ENCODE measurements around the gene GREM2. TPM values are rescaled to one million over a fixed set of nuclear protein-coding genes. Genes with fewer than 3 reads are reported as not detected.

GREM2 gene
- total RNA-seq = 1.2 TPM

DNA sequence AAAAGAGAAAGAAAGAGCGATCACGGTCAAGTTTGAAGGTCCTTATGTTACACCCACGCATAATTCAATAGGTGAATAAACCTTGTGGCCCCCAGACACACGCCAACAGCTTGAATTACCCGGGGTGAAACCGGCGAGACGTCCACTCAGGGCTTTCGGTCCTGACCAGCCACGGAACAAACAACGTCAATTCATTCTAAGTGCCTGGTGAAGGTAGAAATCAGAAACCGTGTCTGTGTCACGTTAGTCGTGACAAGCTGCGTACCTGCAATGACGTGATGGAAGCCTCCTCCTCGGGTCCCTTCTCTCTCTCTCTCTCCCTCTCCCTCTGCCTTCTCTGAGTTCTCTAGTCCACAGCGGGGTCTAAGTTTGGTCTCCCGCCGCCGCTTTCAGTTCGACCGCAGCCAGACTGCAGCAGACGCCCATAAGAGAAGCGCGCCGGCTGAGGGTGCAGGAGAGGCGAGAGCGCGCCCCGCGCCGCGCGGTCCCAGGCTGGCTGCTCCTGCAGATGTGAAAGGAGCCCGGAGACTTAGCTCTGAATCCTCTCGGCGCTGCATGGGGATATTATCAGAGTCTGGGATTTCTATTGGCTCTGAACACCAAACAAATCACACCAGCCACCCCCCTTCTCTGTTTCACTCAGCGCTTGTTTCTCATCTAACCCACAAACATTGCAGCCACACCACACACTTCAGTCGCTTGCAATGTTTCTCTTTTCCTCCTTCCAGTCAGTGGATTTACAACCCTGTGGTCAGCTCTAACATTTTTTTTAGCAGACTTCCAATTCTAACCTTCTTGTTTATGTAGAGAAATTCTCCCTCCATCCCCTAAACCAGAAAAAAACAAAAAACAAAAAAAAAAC is at the start of gene GREM2:
Gene GREM2, minus strand, starts transcription at position 537 of the 862 bp plus-strand sequence. CDS start 118,680 bp downstream, outside the sequence.
- intact Hi-C loops (cut with DNase I) = no loop called here
- H3K4me3 ChIP-seq = peak within 1 kb of the TSS; percentile 38 to 43
- no peaks in the 10 kb centered on the region for H3K36me3 ChIP-seq
- TF ChIP-seq POLR2A (IDR thresholded peaks at IDR 0.05) = no peak
- no peak for TF ChIP-seq POLR2AphosphoS5 (IDR thresholded peaks at IDR 0.05; ENCODE audit: insufficient read depth in 1 of 2, low read depth in 1 of 2)
- TF ChIP-seq, protein P1, sequence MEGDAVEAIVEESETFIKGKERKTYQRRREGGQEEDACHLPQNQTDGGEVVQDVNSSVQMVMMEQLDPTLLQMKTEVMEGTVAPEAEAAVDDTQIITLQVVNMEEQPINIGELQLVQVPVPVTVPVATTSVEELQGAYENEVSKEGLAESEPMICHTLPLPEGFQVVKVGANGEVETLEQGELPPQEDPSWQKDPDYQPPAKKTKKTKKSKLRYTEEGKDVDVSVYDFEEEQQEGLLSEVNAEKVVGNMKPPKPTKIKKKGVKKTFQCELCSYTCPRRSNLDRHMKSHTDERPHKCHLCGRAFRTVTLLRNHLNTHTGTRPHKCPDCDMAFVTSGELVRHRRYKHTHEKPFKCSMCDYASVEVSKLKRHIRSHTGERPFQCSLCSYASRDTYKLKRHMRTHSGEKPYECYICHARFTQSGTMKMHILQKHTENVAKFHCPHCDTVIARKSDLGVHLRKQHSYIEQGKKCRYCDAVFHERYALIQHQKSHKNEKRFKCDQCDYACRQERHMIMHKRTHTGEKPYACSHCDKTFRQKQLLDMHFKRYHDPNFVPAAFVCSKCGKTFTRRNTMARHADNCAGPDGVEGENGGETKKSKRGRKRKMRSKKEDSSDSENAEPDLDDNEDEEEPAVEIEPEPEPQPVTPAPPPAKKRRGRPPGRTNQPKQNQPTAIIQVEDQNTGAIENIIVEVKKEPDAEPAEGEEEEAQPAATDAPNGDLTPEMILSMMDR (IDR thresholded peaks at IDR 0.05) = no peak
- H3K9me3 ChIP-seq = no peaks in the 10 kb centered on the region
- H3K27me3 ChIP-seq = no peaks in the 10 kb centered on the region
- DNase-seq (ENCODE audit: extremely low spot score in 2 of 2) = no peak
- no peaks in the 10 kb centered on the region for H3K4me1 ChIP-seq
- H3K27ac ChIP-seq = no peak within 1 kb of the TSS

DNA sequence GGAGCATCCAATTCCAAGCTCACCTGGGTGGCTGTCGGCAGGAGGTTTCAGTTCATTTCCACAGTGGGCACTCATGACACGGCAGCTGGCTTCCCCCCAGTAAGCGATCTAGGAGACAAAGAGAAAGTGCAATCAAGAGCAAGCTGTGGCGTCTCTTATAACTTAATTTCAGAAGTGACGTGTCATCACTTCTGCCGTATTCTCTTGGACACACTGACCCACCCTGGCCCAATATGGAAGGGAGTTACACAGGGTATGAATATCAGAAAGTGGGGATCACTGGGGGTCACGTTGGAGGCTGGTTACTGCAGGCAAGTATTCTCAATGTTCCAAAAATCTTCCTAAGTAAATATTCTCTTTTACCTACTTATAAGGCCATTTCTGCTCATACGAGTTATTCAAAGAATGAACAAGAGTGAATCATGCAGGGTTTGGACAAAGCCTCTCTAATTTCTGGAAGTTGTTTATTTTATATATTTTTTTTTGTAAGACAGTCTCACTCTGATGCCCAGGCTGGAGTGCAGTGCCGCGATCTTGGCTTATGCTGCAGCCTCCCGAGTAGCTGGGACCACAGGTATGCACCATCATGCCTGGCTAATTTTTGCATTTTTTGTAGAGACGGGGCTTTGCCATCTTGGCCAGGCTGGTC is 46.5 kb upstream of the GREM2 start:
- Histone ChIP-seq H3K9me3 (no peaks in the 10 kb centered on the region), H3K27me3 (no peaks in the 10 kb centered on the region), H3K4me3 (no peak overlapping the region), H3K36me3 (no peaks in the 10 kb centered on the region), H3K4me1 (no peaks in the 10 kb centered on the region), H3K27ac (no peak overlapping the region)
- TF ChIP-seq POLR2A (IDR thresholded peaks at IDR 0.05) = no peak
- intact Hi-C loops (cut with DNase I) = no loop called here
- DNase-seq (ENCODE audit: extremely low spot score in 2 of 2) = no peak

DNA sequence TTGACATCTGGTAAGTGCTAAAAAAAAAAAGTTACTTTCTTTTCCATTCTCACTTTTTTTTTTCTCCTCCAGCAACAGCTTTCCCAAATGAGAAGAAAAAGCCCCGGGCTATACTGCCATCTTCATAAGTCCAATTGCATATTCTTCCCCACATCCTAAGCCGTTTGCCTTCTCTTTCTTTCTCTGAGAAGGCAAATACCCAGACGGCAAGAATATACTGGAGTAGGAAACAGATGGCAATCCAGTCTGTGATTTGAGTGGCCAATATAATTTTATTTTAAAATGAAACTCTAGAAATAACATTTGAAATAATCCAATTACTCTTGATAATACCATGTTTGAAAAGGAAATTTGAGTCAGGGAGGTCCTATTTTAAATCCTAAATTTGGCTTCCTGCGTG is 44.6 kb upstream of the GREM2 start:
- Histone ChIP-seq H3K4me3 (no peak overlapping the region), H3K27ac (no peak overlapping the region), H3K27me3 (no peaks in the 10 kb centered on the region), H3K36me3 (no peaks in the 10 kb centered on the region), H3K9me3 (no peaks in the 10 kb centered on the region), H3K4me1 (no peaks in the 10 kb centered on the region)
- no peak for DNase-seq (ENCODE audit: extremely low spot score in 2 of 2)
- TF ChIP-seq POLR2AphosphoS5 (IDR thresholded peaks at IDR 0.05; ENCODE audit: insufficient read depth in 1 of 2, low read depth in 1 of 2) (no peak), POLR2A (IDR thresholded peaks at IDR 0.05) (no peak)
- TF ChIP-seq, protein P1 (IDR thresholded peaks at IDR 0.05) = no peak
- intact Hi-C loops (cut with DNase I) = no loop called here

DNA sequence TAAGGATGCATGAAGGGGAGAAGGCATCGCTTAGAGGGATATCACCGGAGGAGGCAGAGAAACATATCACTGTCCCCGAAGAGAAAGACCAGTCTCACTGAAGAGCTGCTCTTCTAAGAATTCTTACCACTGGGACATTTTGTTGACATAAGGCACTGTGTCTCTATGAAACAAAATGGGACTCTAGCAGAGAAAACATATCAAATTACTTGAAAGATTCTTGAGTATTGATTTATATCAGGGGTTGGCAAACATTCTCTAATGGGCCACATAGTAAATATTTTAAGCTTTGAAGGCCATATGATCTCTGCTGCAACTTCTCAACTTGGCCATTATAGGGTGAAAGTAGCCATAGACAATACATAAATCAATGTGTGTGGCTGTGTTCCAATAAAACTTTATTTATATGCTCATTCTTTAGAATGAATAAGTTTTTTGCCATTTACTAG is 41.0 kb upstream of the GREM2 start:
- TF ChIP-seq, protein P1 (IDR thresholded peaks at IDR 0.05) = no peak
- TF ChIP-seq POLR2AphosphoS5 (IDR thresholded peaks at IDR 0.05; ENCODE audit: insufficient read depth in 1 of 2, low read depth in 1 of 2) (no peak), POLR2A (IDR thresholded peaks at IDR 0.05) (no peak)
- H3K36me3 ChIP-seq = no peaks in the 10 kb centered on the region
- no peaks in the 10 kb centered on the region for H3K4me1 ChIP-seq
- H3K9me3 ChIP-seq = no peaks in the 10 kb centered on the region
- no peaks in the 10 kb centered on the region for H3K27me3 ChIP-seq
- no peak for DNase-seq (ENCODE audit: extremely low spot score in 2 of 2)
- H3K27ac ChIP-seq = no peak overlapping the region
- H3K4me3 ChIP-seq = no peak overlapping the region
- intact Hi-C loops (cut with DNase I) = no loop called here

DNA sequence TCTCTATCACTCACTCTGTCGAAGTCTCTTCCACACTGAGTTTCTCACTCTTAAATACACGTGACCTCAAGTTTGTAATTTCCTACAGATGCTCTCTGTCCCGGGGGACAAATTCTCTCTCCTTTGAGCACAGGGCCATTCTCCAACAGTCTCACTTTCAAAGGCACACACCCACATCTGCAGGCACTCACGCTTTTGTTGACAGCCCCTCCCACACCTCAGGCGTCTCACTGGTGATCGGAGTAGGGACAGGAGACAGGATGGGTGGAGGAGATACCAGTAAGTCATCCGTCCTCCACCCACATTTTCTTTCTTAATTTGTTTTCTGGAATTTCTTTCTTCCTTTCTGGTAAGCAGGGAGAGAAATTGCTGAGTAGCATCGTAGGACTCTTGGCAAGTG is 40.6 kb upstream of the GREM2 start:
- no peaks in the 10 kb centered on the region for H3K27me3 ChIP-seq
- TF ChIP-seq, protein P1 (IDR thresholded peaks at IDR 0.05) = no peak
- TF ChIP-seq POLR2AphosphoS5 (IDR thresholded peaks at IDR 0.05; ENCODE audit: insufficient read depth in 1 of 2, low read depth in 1 of 2) (no peak), POLR2A (IDR thresholded peaks at IDR 0.05) (no peak)
- H3K4me1 ChIP-seq = no peaks in the 10 kb centered on the region
- H3K27ac ChIP-seq = no peak overlapping the region
- no peak for DNase-seq (ENCODE audit: extremely low spot score in 2 of 2)
- no peak overlapping the region for H3K4me3 ChIP-seq
- intact Hi-C loops (cut with DNase I) = no loop called here
- H3K36me3 ChIP-seq = no peaks in the 10 kb centered on the region
- no peaks in the 10 kb centered on the region for H3K9me3 ChIP-seq
